Upper lobe of left lung (tissue), 6 donors: ENCODE measurements around the gene PSMD2. TPM values are rescaled to one million over a fixed set of nuclear protein-coding genes. Genes with fewer than 3 reads are reported as not detected.

Experiments
- ATAC-seq, 2 donors: fragments of 200-7000 bp; cut with Tn5 transposase; one replicate each; pipeline ENCODE4 v1.9.1; 2022; ENCODE audit warnings: mild to moderate bottlenecking in 2 of 2, moderate library complexity in 2 of 2; ENCODE audit not compliant: low FRiP score in 2 of 2
- DNase-seq, 2 donors: peaks; one replicate each; pipeline ENCODE4 v3.0.0-alpha.2; 2019 to 2020
- H3K27ac ChIP-seq, 4 donors: fragments of 200-600 bp; sonication (generic); one replicate each; pipeline ENCODE4 v1.5.1; 2016 to 2019
- H3K27me3 ChIP-seq, 4 donors: fragments of 200-600 bp; sonication (generic); one replicate each; pipeline ENCODE4 v1.5.1; 2017 to 2019
- H3K36me3 ChIP-seq, 4 donors: fragments of 200-600 bp; sonication (generic); one replicate each; pipeline ENCODE4 v1.5.1; 2016 to 2019
- H3K4me1 ChIP-seq, 4 donors: fragments of 200-600 bp; sonication (generic); one replicate each; pipeline ENCODE4 v1.5.1; 2018 to 2019
- H3K4me3 ChIP-seq, 4 donors: fragments of 200-600 bp; sonication (generic); one replicate each; pipeline ENCODE4 v1.5.1; 2017 to 2019; ENCODE audit warnings: mild to moderate bottlenecking in 2 of 4, moderate library complexity in 1 of 4
- H3K9me3 ChIP-seq, 4 donors: fragments of 200-600 bp; sonication (generic); one replicate each; pipeline ENCODE4 v1.5.1; 2018 to 2019
- EP300 ChIP-seq, 4 donors: sonication (generic); formaldehyde crosslinking; IDR thresholded peaks; one replicate each; pipeline ENCODE4 v1.5.1; 2017; ENCODE audit warnings: antibody characterized with exemption in 4 of 4, control low read depth in 2 of 4
- POLR2A ChIP-seq, 4 donors: fragments of 450-650 bp; IDR thresholded peaks; one replicate each; pipeline ENCODE4 v1.5.1; 2016 to 2017; ENCODE audit warnings: antibody characterized with exemption in 4 of 4, mild to moderate bottlenecking in 2 of 4
- POLR2AphosphoS5 ChIP-seq, 2 donors: sonication (generic); formaldehyde crosslinking; IDR thresholded peaks; one replicate each; pipeline ENCODE4 v1.5.1; 2017; ENCODE audit warnings: antibody characterized with exemption in 2 of 2
- WGBS, 2 donors: methylation state at CpG; one replicate each; pipeline ENCODE4 v1.1.5; 2017 to 2018; 5-methylcytosine and 5-hydroxymethylcytosine counted together
- total RNA-seq, 6 donors: library from RNA; depleted of rRNA in 4 of 6; stranded (reverse); fragments of >200 nt in 4 of 6; gene quantifications; one replicate each; pipeline versions ENCODE4 v1.1.0 to v1.2.1, GENCODE V29; 2016 to 2021
- TF ChIP-seq, protein P1 (sequence below), 6 experiments: fragments of 450-650 bp in 4 of 6; fragments of 200-600 bp in 2 of 6; sonication (generic) in 2 of 6; IDR thresholded peaks; one replicate each; pipeline ENCODE4 v1.5.1; 2016 to 2019; ENCODE audit warnings: antibody characterized with exemption in 6 of 6
- donor health status: DM: no; HTN: no; CAD: no; lungs with moderate emphysema.
- donor health status: DM: no; HTN: yes; CAD: no; lungs with severe emphysema.

Gene PSMD2
- total RNA-seq, 6 donors from 2014 or later = 144 to 259 (median 165) TPM

DNA sequence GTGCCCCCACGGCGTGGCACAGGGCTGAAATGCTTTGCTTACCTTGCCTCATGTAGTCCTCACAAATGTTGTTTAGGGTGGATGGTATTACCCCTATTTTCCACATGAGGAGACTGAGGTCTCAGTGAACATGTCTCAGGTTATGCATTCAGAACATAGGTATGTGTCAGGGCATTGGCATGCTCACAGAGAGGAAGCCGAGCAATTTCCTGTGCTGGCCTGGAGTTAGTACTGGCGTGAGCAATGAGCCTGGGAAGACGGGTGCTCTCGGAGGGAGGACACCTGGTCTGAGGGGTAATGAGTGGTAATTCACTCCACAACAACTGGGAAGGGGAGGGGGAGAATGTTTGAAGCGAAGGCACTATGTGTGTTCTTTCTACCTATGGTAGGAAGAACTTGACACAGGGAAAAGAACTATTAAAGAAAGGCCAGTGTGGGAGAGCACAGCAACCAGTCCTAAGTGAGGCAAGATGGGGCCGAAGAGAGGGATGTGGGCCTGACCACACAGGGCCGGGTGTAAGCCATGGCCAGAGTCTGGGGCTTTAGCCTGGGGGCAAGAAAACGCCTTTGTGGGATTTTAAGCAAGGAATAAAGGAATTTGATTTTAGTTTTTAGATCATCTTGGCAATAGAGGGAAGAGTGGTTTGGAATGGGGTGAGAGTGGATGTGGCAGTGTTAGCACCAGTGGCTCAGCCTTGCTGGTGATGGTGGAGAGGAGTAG, 33.5 kb downstream of the PSMD2 start:
- WGBS, 2 donors = 76% methylated on average over 10 of the region's 10 CpGs
- no peak for DNase-seq
- Histone ChIP-seq H3K4me3 (no peak overlapping the region), H3K36me3 (peaks cover 58 to 79% (median 69%) of the 10 kb centered on the region in 4 donors), H3K27ac (peak overlapping the region; percentile 26 to 37 (median 36)), H3K27me3 (no peaks in the 10 kb centered on the region), H3K4me1 (peaks cover 19 to 29% (median 23%) of the 10 kb centered on the region in 4 donors), H3K9me3 (no peaks in the 10 kb centered on the region)
- no peak for TF ChIP-seq EP300 (IDR thresholded peaks at IDR 0.05)
- TF ChIP-seq POLR2A (IDR thresholded peaks at IDR 0.05) = no peak
- TF ChIP-seq POLR2AphosphoS5 (IDR thresholded peaks at IDR 0.05) = no peak
- TF ChIP-seq, protein P1, sequence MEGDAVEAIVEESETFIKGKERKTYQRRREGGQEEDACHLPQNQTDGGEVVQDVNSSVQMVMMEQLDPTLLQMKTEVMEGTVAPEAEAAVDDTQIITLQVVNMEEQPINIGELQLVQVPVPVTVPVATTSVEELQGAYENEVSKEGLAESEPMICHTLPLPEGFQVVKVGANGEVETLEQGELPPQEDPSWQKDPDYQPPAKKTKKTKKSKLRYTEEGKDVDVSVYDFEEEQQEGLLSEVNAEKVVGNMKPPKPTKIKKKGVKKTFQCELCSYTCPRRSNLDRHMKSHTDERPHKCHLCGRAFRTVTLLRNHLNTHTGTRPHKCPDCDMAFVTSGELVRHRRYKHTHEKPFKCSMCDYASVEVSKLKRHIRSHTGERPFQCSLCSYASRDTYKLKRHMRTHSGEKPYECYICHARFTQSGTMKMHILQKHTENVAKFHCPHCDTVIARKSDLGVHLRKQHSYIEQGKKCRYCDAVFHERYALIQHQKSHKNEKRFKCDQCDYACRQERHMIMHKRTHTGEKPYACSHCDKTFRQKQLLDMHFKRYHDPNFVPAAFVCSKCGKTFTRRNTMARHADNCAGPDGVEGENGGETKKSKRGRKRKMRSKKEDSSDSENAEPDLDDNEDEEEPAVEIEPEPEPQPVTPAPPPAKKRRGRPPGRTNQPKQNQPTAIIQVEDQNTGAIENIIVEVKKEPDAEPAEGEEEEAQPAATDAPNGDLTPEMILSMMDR (IDR thresholded peaks at IDR 0.05) = no peak
- ATAC-seq = no peak

GRCh38 chr3:184333190-184333589, 34.1 kb downstream of the PSMD2 start:
- Histone ChIP-seq H3K9me3 (no peaks in the 10 kb centered on the region), H3K27me3 (no peaks in the 10 kb centered on the region), H3K36me3 (peaks cover 52 to 73% (median 63%) of the 10 kb centered on the region in 4 donors), H3K4me1 (peaks cover 25 to 36% (median 29%) of the 10 kb centered on the region in 4 donors), H3K27ac (peak overlapping the region in 3 of 4 donors; percentile 20 to 37 (median 24)), H3K4me3 (no peak overlapping the region)
- TF ChIP-seq POLR2A (IDR thresholded peaks at IDR 0.05) (no peak), EP300 (IDR thresholded peaks at IDR 0.05) (no peak), POLR2AphosphoS5 (IDR thresholded peaks at IDR 0.05) (no peak)
- TF ChIP-seq, protein P1 (IDR thresholded peaks at IDR 0.05) = no peak
- WGBS, 2 donors = 84 to 91% methylated on average over 6 of the region's 6 CpGs
- no peak for ATAC-seq
- no peak for DNase-seq

DNA sequence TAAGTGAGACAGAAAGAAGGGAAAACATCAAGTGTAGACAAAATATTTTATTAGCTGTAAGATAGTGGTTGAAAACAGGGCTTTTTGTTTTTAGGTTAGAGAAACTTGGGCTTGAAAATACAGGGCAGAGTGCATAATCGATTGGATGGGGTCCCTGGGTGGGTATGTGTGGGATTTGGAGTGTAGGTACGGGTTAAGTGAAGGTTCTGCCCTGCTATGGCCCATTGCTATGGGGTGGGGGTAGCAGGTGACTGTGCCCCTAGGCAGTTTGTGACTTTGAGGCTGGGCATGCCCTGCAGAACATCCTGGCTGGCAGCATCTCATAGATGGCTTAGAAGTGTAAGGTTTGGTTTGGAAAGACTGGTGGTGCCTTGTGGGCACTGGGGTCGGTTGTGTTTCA, 34.7 kb downstream of the PSMD2 start:
- Histone ChIP-seq H3K36me3 (peaks cover 47 to 68% (median 58%) of the 10 kb centered on the region in 4 donors), H3K9me3 (no peaks in the 10 kb centered on the region), H3K27me3 (no peaks in the 10 kb centered on the region), H3K27ac (peak overlapping the region in 1 of 4 donors; percentile 9), H3K4me1 (peaks cover 30 to 41% (median 34%) of the 10 kb centered on the region in 4 donors), H3K4me3 (no peak overlapping the region)
- TF ChIP-seq POLR2AphosphoS5 (IDR thresholded peaks at IDR 0.05) (no peak), EP300 (IDR thresholded peaks at IDR 0.05) (no peak), POLR2A (IDR thresholded peaks at IDR 0.05) (no peak)
- TF ChIP-seq, protein P1 (IDR thresholded peaks at IDR 0.05) = no peak
- DNase-seq (no peak), ATAC-seq (no peak)
- 81 to 87% methylated on average over 2 to 3 of the region's 3 CpGs for WGBS, 2 donors

DNA sequence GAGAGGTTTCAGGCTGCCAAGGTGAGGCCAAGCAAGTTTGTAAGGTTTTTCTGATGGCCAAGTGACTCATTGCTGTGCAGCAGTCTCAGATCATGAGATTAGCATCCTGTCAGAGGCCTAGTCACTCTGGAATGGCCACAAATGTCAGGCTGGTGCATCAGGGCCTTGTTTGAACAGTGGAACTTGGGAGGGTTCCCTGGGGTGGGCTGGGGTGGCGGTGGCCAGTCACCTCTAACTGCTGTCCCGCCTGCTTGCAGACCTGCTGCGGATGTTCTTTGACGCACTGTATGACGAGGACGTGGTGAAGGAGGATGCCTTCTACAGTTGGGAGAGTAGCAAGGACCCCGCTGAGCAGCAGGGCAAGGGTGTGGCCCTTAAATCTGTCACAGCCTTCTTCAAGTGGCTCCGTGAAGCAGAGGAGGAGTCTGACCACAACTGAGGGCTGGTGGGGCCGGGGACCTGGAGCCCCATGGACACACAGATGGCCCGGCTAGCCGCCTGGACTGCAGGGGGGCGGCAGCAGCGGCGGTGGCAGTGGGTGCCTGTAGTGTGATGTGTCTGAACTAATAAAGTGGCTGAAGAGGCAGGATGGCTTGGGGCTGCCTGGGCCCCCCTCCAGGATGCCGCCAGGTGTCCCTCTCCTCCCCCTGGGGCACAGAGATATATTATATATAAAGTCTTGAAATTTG, 35.6 kb downstream of the PSMD2 start:
- Histone ChIP-seq H3K4me3 (no peak overlapping the region), H3K27ac (peak overlapping the region; percentile 93 to 97 (median 95)), H3K36me3 (peaks cover 37 to 59% (median 49%) of the 10 kb centered on the region in 4 donors), H3K4me1 (peaks cover 32 to 47% (median 39%) of the 10 kb centered on the region in 4 donors), H3K27me3 (no peaks in the 10 kb centered on the region), H3K9me3 (no peaks in the 10 kb centered on the region)
- DNase-seq (peak in 1 of 2 donors; percentile 83), ATAC-seq (no peak)
- TF ChIP-seq, protein P1 (IDR thresholded peaks at IDR 0.05) = no peak
- no peak for TF ChIP-seq POLR2AphosphoS5 (IDR thresholded peaks at IDR 0.05)
- TF ChIP-seq POLR2A (IDR thresholded peaks at IDR 0.05) = no peak
- no peak for TF ChIP-seq EP300 (IDR thresholded peaks at IDR 0.05)
- WGBS, 2 donors = 79 to 83% methylated on average over 15 of the region's 15 CpGs
